Amygdala (tissue), 56 donors: Measurements from ENCODE around the gene SLC25A26.

ENCODE experiments used
- DNase-seq, 56 donors: peaks; one replicate each; lab custom pipeline; 2025; lab: John Stamatoyannopoulos, UW

SLC25A26 gene

GRCh38 chr3:66365080-66365479 is 144.3 kb downstream of the SLC25A26 start:
- DNase-seq, result no peak

DNA sequence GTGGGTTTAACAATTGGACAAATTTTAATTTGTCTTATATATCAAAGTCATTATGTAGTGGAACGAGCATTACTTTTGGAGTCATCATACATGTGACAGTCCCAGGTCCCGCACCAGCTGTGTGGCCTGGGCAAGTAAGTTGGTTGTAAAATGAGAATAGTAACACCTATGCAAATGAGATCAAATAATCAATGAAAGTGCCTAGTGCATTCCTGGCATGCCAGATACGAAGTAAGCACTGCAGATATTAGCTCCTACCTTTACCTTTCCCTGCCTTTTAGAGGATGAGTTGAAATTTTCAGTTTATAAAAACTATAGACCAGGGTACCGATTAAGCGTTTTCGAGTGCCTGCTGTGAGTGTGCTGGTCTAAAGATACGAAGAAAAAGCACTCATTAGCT is 145.9 kb downstream of the SLC25A26 start:
- DNase-seq, result no peak

DNA sequence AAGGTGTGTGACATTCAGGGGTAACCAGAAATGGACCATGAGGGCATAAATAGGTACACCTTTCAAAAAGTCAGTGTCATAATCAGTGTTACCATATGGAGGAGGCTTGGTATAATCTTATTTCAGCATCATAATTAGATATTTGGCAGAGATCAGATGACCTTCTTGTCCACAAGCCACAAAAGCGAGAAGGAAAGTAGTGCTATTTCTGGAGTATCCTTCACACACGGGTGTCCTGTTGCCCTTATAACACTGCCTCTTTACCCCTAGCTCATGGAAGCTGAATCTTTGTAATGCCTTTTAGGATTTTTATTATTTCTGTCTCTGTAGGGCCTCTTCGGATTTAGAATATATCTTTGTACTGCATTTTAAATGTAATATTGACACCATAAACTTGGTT is 147.2 kb downstream of the SLC25A26 start:
- no peak for DNase-seq

DNA sequence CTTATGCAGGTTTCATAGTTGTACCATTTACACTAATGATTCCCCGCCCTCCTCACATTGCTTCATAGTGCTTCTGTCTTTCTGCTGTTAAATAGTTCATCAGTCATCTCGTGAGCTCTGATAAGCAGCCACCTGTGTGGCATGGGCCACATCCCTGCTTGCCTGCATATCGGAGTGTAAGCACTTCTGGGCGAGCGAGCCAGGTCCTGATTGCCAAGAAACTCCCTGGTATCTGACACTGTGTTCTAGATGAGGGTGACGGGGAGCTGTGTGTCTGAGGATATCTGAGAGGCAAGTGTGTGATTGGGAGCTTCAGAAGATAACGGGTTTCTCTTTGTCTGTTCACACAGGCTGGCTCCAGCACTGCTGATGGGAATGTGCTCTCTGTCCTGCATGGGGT is 149.4 kb downstream of the SLC25A26 start:
- no peak for DNase-seq

DNA sequence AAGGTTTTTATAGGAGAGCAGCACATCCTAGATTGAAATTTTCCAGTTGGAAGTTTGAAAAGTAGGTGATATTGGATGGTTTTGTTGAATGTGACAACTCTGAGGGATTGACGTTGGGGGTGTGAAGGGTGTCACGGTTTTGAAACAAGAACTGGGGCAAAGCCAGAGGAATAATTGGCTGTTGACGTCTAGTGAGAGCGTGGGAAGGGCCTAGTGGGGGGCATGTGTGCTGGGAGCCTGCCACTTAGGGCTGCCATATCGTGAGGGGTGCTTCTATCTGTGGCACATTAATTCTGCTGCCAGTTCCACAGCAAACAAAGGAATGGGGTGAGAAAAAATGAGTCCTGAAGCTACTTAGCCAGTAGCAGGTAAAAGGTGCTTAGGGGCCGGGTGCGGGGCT is 150.6 kb downstream of the SLC25A26 start:
- DNase-seq, result no peak

GRCh38 chr3:66372681-66373350 is 152.0 kb downstream of the SLC25A26 start:
- peak in 24 of 56 donors; percentile 12 to 53 (median 32) for DNase-seq

- DNase-seq, result no peak
Measured at GRCh38 chr3:66376568-66376967, 155.8 kb downstream of the SLC25A26 start.

- no peak for DNase-seq
Measured at GRCh38 chr3:66377800-66378199, 157.0 kb downstream of the SLC25A26 start.

DNA sequence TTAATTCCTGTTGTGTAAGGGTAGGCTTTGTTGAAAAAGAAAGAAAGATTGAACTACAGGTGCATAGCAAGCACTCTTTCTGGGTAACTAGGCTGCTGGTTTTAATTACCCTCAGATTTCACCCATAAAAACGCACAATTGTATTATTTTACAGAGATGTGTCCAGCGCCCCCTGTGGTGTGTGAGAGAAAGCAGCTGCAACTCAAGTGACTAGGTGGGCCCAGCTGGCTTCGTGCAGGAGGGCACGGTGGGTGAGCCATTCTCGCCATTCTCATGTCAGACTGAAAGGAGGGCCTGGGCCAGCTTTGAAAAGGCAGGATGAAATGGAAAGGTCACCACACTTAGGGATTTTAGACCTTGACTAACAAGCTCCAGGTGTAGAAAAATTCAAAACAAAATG is 157.5 kb downstream of the SLC25A26 start:
- peak in 1 of 56 donors; percentile 30 for DNase-seq

- no peak for DNase-seq
Measured at GRCh38 chr3:66379565-66379964, 158.8 kb downstream of the SLC25A26 start.

DNA sequence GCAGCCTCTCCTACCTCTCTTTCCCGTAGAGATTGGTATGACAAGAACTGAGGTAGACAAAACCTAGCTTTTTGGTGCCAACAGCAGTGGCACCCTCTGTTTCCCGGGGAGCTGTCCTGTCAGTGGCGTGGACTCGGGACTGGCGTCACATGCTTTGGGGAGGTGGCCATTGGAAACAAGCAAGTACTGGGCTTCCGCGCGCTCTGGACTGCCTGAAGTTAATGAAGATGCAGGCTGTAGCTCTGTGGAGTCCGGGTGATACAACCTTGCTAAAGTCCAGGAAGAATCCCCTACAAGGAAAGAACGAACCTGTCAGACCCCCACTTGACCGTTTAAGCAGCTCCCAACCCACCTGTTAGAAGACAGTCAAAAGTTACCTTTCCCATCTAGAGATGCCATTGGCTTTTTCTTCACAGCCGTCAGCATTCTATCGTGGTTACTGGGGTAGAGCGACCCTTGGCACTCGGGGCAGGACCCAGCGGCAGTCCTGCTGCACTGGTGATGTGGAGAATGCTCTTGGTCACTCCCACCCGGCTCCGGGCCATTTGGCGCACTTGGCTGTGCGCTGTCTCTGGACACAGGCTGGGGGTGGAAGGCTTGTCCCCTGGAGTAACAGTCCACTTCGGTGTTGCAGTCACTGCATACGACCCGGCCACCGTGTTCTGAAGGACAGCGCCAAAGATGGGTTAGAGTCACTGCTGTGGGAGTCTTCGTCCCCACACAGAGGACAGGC is 159.6 kb downstream of the SLC25A26 start:
- peak in 6 of 56 donors; percentile 29 to 60 (median 38) for DNase-seq

- peak in 1 of 56 donors; percentile 14 for DNase-seq
Measured at GRCh38 chr3:66381626-66382025, 160.8 kb downstream of the SLC25A26 start.

GRCh38 chr3:66382142-66382541 is 161.3 kb downstream of the SLC25A26 start:
- no peak for DNase-seq

DNA sequence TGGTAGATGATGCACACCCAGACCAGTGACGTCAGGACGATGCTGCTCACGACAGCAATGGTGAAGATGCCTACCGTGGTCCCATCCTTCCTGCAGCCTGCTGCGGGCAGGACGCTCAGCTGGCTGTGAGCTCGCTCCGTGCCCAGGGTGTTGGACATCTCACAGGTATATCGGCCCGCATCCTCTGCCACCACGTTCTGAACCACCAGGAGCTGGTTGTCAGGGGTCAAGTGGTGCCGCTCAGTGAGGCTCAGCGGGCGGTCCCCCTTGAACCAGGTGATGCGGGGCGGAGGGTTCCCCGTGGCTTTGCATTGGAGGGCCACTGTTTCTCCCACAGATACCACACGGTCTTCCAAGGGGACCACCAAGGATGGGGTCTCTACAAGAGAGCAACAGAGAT is 162.2 kb downstream of the SLC25A26 start:
- no peak for DNase-seq

GRCh38 chr3:66383998-66384745 is 163.4 kb downstream of the SLC25A26 start:
- no peak for DNase-seq

GRCh38 chr3:66385066-66385465 is 164.3 kb downstream of the SLC25A26 start:
- DNase-seq, result no peak

GRCh38 chr3:66386011-66386924 is 165.5 kb downstream of the SLC25A26 start:
- no peak for DNase-seq

GRCh38 chr3:66386925-66387650 is 166.3 kb downstream of the SLC25A26 start:
- peak in 25 of 56 donors; percentile 21 to 71 (median 36) for DNase-seq

DNA sequence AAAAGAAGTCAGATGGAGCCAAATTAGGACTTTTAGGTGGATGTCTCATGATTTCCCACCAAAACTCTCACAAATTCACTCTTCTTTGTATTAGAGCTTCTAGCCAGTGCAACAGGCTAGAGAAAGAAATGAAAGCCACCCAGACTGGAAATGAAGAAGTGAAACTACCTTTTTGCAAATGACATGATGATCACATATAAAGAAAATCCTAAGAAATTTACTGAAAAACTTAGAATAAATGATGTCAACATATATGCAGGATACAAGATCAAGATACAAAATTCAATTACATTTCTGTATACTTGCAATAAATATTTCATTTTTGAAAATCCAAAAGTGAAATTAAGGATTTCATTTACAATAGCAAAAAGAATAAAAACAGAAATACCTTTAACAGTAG is 169.2 kb downstream of the SLC25A26 start:
- no peak for DNase-seq

DNA sequence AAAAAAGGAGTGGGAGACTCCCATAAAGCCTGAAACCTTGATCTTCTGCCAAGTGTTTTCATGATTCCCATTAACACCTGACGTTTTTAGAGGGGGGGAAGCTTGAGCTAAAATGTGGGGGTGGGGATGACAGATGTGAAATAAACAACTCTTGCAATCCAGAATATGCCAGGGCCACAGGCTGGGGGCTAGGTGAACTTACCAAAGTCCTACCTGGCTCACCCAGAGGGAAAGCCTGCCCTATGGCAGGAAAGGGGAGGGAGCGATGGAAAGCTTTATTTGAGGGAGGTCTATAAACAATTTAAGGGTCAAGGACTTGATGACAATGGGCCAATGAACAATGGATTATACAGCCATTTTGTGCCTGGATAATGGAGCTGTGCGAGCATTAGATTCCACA is 171.7 kb downstream of the SLC25A26 start:
- no peak for DNase-seq
